ENCODE results near the gene HOXD10. TPM values are rescaled to one million over a fixed set of nuclear protein-coding genes. Genes with fewer than 3 reads are reported as not detected.

Gene HOXD10
- total RNA-seq, 1 donor from 2014 or later = 19.6 TPM

- TF ChIP-seq POLR2AphosphoS5 (IDR thresholded peaks at IDR 0.05; ENCODE audit: insufficient read depth in 1 of 2, low read depth in 1 of 2) (no peak), POLR2A (IDR thresholded peaks at IDR 0.05) (no peak)
- TF ChIP-seq, protein P1, sequence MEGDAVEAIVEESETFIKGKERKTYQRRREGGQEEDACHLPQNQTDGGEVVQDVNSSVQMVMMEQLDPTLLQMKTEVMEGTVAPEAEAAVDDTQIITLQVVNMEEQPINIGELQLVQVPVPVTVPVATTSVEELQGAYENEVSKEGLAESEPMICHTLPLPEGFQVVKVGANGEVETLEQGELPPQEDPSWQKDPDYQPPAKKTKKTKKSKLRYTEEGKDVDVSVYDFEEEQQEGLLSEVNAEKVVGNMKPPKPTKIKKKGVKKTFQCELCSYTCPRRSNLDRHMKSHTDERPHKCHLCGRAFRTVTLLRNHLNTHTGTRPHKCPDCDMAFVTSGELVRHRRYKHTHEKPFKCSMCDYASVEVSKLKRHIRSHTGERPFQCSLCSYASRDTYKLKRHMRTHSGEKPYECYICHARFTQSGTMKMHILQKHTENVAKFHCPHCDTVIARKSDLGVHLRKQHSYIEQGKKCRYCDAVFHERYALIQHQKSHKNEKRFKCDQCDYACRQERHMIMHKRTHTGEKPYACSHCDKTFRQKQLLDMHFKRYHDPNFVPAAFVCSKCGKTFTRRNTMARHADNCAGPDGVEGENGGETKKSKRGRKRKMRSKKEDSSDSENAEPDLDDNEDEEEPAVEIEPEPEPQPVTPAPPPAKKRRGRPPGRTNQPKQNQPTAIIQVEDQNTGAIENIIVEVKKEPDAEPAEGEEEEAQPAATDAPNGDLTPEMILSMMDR (IDR thresholded peaks at IDR 0.05) = no peak
- peaks cover 17% of the 10 kb centered on the region for H3K27me3 ChIP-seq
- H3K4me3 ChIP-seq = no peak overlapping the region
- H3K27ac ChIP-seq = no peak overlapping the region
- intact Hi-C loops (cut with DNase I) = no loop called here
- H3K4me1 ChIP-seq = peaks cover 26% of the 10 kb centered on the region
- H3K9me3 ChIP-seq = no peaks in the 10 kb centered on the region
- H3K36me3 ChIP-seq = no peaks in the 10 kb centered on the region
- no peak for DNase-seq (ENCODE audit: extremely low spot score in 2 of 2)
Observed at GRCh38 chr2:176163672-176164056, 47.1 kb downstream of the HOXD10 start.

- intact Hi-C loops (cut with DNase I) = no loop called here
- Histone ChIP-seq H3K4me3 (no peak overlapping the region), H3K36me3 (no peaks in the 10 kb centered on the region), H3K9me3 (no peaks in the 10 kb centered on the region), H3K4me1 (peaks cover 23% of the 10 kb centered on the region), H3K27ac (no peak overlapping the region), H3K27me3 (peaks cover 17% of the 10 kb centered on the region)
- no peak for TF ChIP-seq POLR2A (IDR thresholded peaks at IDR 0.05)
- TF ChIP-seq POLR2AphosphoS5 (IDR thresholded peaks at IDR 0.05; ENCODE audit: insufficient read depth in 1 of 2, low read depth in 1 of 2) = no peak
- TF ChIP-seq, protein P1 (IDR thresholded peaks at IDR 0.05) = no peak
- DNase-seq (ENCODE audit: extremely low spot score in 2 of 2) = no peak
Observed at GRCh38 chr2:176164201-176164600, 47.6 kb downstream of the HOXD10 start.

DNA sequence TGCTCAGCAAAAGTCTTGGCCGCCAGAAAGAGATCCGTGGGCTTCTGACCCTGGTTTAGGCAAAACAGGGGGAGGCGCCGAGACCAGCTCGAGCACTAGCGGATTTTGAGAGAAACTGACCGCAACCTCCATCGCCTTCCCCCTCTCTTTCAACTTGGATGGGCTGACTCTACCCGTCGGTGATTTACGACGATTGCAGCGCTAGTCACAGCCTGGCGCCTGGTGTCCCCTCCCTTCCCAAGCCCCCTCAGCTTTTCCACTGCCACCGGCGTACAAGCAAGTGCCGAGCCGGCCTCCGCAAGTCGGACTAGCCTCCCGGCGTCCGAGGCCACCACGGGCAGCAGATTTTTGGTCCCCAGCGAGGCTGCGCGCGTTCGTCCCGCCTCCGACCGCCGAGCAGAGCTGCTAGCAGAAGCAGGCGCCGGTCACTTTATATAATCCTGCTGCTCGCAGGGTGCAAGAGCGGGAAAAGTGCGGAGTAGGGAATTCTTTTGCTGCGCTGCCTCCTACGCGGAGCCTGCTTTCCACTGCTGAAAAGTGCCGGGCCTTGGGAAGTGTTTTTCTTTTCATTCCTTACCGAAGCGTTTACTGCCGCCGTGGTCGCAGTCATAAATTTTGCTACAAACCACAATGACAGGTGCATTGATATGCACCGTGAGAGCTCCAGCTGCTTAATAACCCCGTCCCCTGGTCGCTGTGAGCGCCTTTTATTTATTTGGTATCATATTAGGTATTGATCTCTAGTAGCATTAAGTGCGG is 48.2 kb downstream of the HOXD10 start:
- intact Hi-C loops (cut with DNase I) = no loop called here
- peaks cover 19% of the 10 kb centered on the region for H3K4me1 ChIP-seq
- TF ChIP-seq POLR2A (IDR thresholded peaks at IDR 0.05) (no peak), POLR2AphosphoS5 (IDR thresholded peaks at IDR 0.05; ENCODE audit: insufficient read depth in 1 of 2, low read depth in 1 of 2) (no peak)
- TF ChIP-seq, protein P1 (IDR thresholded peaks at IDR 0.05) = no peak
- no peaks in the 10 kb centered on the region for H3K36me3 ChIP-seq
- H3K27ac ChIP-seq = no peak overlapping the region
- H3K4me3 ChIP-seq = no peak overlapping the region
- DNase-seq (ENCODE audit: extremely low spot score in 2 of 2) = no peak
- H3K9me3 ChIP-seq = no peaks in the 10 kb centered on the region
- peaks cover 17% of the 10 kb centered on the region for H3K27me3 ChIP-seq

- Histone ChIP-seq H3K4me3 (no peak overlapping the region), H3K36me3 (no peaks in the 10 kb centered on the region), H3K9me3 (no peaks in the 10 kb centered on the region), H3K27me3 (peaks cover 16% of the 10 kb centered on the region), H3K27ac (no peak overlapping the region), H3K4me1 (peaks cover 13% of the 10 kb centered on the region)
- intact Hi-C loops (cut with DNase I) = no loop called here
- no peak for DNase-seq (ENCODE audit: extremely low spot score in 2 of 2)
- TF ChIP-seq, protein P1 (IDR thresholded peaks at IDR 0.05) = no peak
- TF ChIP-seq POLR2AphosphoS5 (IDR thresholded peaks at IDR 0.05; ENCODE audit: insufficient read depth in 1 of 2, low read depth in 1 of 2) (no peak), POLR2A (IDR thresholded peaks at IDR 0.05) (no peak)
Observed at GRCh38 chr2:176165370-176166050, 48.9 kb downstream of the HOXD10 start.

- H3K27ac ChIP-seq = no peak overlapping the region
Observed at GRCh38 chr2:176166272-176166671, 49.7 kb downstream of the HOXD10 start.

More at GRCh38 chr2:176166272-176166671, 49.7 kb downstream of the HOXD10 start:
- intact Hi-C loops (cut with DNase I) = no loop called here
- DNase-seq (ENCODE audit: extremely low spot score in 2 of 2) = no peak
- TF ChIP-seq, protein P1 (IDR thresholded peaks at IDR 0.05) = no peak
- no peak for TF ChIP-seq POLR2A (IDR thresholded peaks at IDR 0.05)
- TF ChIP-seq POLR2AphosphoS5 (IDR thresholded peaks at IDR 0.05; ENCODE audit: insufficient read depth in 1 of 2, low read depth in 1 of 2) = no peak
- no peaks in the 10 kb centered on the region for H3K9me3 ChIP-seq
- H3K27me3 ChIP-seq = peaks cover 12% of the 10 kb centered on the region
- no peak overlapping the region for H3K4me3 ChIP-seq
- H3K36me3 ChIP-seq = no peaks in the 10 kb centered on the region
- H3K4me1 ChIP-seq = peaks cover 9% of the 10 kb centered on the region
